Measurements from ENCODE around the gene THADA.

Gene THADA

GRCh38 chr2:43370146-43370545 lies 225.7 kb downstream of the THADA start:
- H3K4me3 ChIP-seq (ENCODE audit: low read length), result no peak overlapping the region
- DNase-seq (ENCODE audit: low read depth), result no peak
- TF ChIP-seq, protein P1, sequence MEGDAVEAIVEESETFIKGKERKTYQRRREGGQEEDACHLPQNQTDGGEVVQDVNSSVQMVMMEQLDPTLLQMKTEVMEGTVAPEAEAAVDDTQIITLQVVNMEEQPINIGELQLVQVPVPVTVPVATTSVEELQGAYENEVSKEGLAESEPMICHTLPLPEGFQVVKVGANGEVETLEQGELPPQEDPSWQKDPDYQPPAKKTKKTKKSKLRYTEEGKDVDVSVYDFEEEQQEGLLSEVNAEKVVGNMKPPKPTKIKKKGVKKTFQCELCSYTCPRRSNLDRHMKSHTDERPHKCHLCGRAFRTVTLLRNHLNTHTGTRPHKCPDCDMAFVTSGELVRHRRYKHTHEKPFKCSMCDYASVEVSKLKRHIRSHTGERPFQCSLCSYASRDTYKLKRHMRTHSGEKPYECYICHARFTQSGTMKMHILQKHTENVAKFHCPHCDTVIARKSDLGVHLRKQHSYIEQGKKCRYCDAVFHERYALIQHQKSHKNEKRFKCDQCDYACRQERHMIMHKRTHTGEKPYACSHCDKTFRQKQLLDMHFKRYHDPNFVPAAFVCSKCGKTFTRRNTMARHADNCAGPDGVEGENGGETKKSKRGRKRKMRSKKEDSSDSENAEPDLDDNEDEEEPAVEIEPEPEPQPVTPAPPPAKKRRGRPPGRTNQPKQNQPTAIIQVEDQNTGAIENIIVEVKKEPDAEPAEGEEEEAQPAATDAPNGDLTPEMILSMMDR (conservative IDR thresholded peaks at IDR 0.05; ENCODE audit: low read length), result no peak

DNA sequence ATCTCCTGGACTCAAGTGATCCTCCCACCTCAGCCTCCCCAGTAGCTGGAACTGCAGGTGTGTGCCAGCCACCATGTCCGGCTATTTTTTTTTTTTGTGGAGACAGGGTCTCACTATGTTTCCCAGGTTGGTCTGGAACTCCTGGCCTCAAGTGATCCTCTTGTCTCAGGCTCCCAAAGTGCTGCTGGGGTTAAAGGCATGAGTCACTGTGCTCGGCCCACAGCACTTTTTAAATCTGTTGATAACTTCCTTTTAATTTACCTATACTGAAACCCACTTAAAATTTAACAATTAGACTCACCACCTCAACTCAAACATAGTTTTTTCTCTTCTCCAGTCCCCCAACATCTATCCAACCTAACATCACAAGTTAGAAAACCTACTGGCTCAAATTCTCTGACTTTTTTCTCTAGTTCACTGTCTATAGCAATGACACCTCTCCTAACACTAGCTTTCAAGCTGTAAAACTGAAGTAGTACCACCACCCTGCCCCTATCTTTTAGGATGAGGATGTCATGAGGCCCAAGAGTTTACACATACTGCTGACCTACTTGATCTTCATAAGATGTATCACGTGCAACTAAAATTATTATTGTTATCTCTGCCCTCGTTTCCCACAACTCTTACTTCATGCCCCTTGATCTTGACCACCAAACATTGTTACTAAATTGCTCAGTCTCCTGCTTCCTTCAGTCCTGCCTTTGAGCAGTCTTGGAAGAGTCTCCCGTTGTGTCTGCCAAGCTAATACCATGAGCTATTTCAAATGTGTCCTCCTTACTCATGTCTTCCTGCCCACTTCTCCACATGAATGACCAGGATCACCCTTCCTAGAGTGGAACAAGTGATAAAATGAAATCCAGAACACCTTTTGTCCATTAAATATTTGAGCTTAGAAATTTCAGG lies 227.1 kb downstream of the THADA start:
- TF ChIP-seq, protein P1 (conservative IDR thresholded peaks at IDR 0.05; ENCODE audit: low read length), result no peak
- peak; percentile 52 for DNase-seq (ENCODE audit: low read depth)

GRCh38 chr2:43367012-43367782 lies 228.6 kb downstream of the THADA start:
- no peak for DNase-seq (ENCODE audit: low read depth)
- TF ChIP-seq, protein P1 (conservative IDR thresholded peaks at IDR 0.05; ENCODE audit: low read length), result no peak
- H3K4me3 ChIP-seq (ENCODE audit: low read length), result no peak overlapping the region

More for the DNA sequence above, 227.1 kb downstream of the THADA start:
- H3K4me3 ChIP-seq (ENCODE audit: low read length), result no peak overlapping the region

- DNase-seq (ENCODE audit: low read depth), result no peak
- TF ChIP-seq, protein P1 (conservative IDR thresholded peaks at IDR 0.05; ENCODE audit: low read length), result no peak
- H3K4me3 ChIP-seq (ENCODE audit: low read length), result no peak overlapping the region
Observed at GRCh38 chr2:43363120-43363519, 232.7 kb downstream of the THADA start.

- no peak overlapping the region for H3K4me3 ChIP-seq (ENCODE audit: low read length)
- TF ChIP-seq, protein P1 (conservative IDR thresholded peaks at IDR 0.05; ENCODE audit: low read length), result no peak
- DNase-seq (ENCODE audit: low read depth), result peak; percentile 65
Observed at GRCh38 chr2:43361286-43361685, 234.6 kb downstream of the THADA start.

- DNase-seq (ENCODE audit: low read depth), result no peak
- H3K4me3 ChIP-seq (ENCODE audit: low read length), result no peak overlapping the region
- TF ChIP-seq, protein P1 (conservative IDR thresholded peaks at IDR 0.05; ENCODE audit: low read length), result no peak
Observed at GRCh38 chr2:43360137-43360536, 235.7 kb downstream of the THADA start.

Data from AG10803 (cell line).